Measurements from ENCODE around the gene MRPL18. TPM values are rescaled to one million over a fixed set of nuclear protein-coding genes. Genes with fewer than 3 reads are reported as not detected.

The MRPL18 gene
- total and polyA plus RNA-seq, 9 of the 15 experiments (the other 6 are each of a cell fraction or from before 2014, with no cell fraction given) = 149 to 456 (median 196) TPM

DNA sequence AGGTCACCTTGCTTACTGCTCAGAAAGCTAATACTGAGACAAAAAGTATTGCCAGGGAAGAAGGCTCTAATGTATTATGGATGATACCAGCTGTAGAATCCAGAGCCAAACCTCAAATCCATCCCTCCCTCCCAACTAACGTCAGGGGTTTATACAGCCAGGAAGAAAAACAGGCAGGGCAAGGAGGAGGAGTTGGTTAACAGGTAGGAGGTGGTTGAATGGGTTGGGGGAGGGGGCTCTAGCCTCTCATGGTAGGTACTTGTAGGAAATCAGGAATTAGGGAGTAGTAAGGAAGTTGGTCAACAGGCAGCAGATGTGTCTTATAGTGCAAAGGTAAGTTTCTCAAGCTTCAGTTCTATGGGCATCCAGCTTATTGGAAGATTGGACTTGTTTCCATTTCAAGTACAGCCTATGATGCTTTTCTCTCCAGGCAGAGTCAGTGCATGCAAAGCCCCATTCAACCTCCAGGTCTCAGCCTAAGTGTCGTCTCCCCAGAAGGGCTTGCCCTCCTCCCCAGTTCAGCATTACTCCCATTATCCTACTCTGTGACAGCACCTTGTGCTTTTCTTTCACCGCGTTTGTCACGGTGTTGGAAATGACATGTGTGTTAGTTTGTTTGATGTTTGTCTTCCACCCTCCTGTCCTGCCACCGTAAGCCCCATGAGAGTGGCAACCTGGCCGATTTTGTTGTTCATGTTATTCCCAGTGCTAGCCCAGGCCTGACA lies 47.9 kb downstream of the MRPL18 start:
- FAIRE-seq (no peak), ATAC-seq (no peak), DNase-seq (ENCODE audit: extremely low read depth in 1 of 4, low spot score in 3 of 4) (no peak)
- no peaks in the 10 kb centered on the region for H3K79me2 ChIP-seq (ENCODE audit: control insufficient read depth, insufficient read depth, low read length)
- POLR2A ChIA-PET = interaction anchor here (0.6 kb wide), 1 partner anchor 946 kb away, joined by 3 read pairs; no protein-coding TSS in a partner anchor
- intact Hi-C loops (cut with micrococcal nuclease) (no loop called here), in situ Hi-C loops (cut with MboI) (no loop called here)
- H3K9ac ChIP-seq (ENCODE audit: insufficient read depth in 1 of 2, low read depth in 2 of 2, low read length in 2 of 2) = no peak overlapping the region
- BruUV-seq (replicated peaks) = no TSS peak
- no peak overlapping the region for H3K4me2 ChIP-seq (ENCODE audit: insufficient read depth, low read length)
- no peaks in the 10 kb centered on the region for H3K36me3 ChIP-seq (ENCODE audit: control insufficient read depth, insufficient read depth, low read length)
- H3K9me1 ChIP-seq (ENCODE audit: control insufficient read depth, insufficient read depth, low read length) = no peaks in the 10 kb centered on the region
- CTCF ChIA-PET (ENCODE audit: low intra/inter-chr PET ratio) = no interaction called here
- H2AFZ ChIP-seq (ENCODE audit: low read depth, low read length) = no peak overlapping the region
- peaks cover 38 to 39% of the 10 kb centered on the region in 2 experiments for H3K27me3 ChIP-seq (ENCODE audit: control insufficient read depth in 2 of 2, insufficient read depth in 2 of 2, low read length in 2 of 2)
- H3K27ac ChIP-seq (ENCODE audit: extremely low read depth, low read depth, low read length) = no peak overlapping the region
- H3K4me3 ChIP-seq = no peak overlapping the region
- H3K4me1 ChIP-seq (replicated peaks in 1 of 2; ENCODE audit: control insufficient read depth in 2 of 2, insufficient read depth in 2 of 2, low read length in 2 of 2) = peaks cover 0 to 9% of the 10 kb centered on the region in 2 experiments; a peak in 1 of 5 replicates
- 0 out of 2 replicates have a peak, but pooled peaks cover 3% of the 10 kb centered on the region for H4K20me1 ChIP-seq (replicated peaks; ENCODE audit: control insufficient read depth, insufficient read depth, low read length)
- H3K9me3 ChIP-seq (replicated peaks; ENCODE audit: control insufficient read depth, insufficient read depth, low read depth, low read length) = no peaks in the 10 kb centered on the region
- WGBS (ENCODE audit: insufficient coverage, low coverage, missing lambda C conversion rate) = 2% methylated on average over 7 of the region's 7 CpGs
- no peak for TF ChIP-seq SMAD1 (IDR thresholded peaks at IDR 0.05; ENCODE audit: low read depth, low read length, partially characterized antibody)
- TF ChIP-seq, protein P1, sequence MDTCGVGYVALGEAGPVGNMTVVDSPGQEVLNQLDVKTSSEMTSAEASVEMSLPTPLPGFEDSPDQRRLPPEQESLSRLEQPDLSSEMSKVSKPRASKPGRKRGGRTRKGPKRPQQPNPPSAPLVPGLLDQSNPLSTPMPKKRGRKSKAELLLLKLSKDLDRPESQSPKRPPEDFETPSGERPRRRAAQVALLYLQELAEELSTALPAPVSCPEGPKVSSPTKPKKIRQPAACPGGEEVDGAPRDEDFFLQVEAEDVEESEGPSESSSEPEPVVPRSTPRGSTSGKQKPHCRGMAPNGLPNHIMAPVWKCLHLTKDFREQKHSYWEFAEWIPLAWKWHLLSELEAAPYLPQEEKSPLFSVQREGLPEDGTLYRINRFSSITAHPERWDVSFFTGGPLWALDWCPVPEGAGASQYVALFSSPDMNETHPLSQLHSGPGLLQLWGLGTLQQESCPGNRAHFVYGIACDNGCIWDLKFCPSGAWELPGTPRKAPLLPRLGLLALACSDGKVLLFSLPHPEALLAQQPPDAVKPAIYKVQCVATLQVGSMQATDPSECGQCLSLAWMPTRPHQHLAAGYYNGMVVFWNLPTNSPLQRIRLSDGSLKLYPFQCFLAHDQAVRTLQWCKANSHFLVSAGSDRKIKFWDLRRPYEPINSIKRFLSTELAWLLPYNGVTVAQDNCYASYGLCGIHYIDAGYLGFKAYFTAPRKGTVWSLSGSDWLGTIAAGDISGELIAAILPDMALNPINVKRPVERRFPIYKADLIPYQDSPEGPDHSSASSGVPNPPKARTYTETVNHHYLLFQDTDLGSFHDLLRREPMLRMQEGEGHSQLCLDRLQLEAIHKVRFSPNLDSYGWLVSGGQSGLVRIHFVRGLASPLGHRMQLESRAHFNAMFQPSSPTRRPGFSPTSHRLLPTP (IDR thresholded peaks at IDR 0.05; ENCODE audit: borderline replicate concordance, extremely low read depth, insufficient read length) = no peak
- no peak for TF ChIP-seq ZNF282 (CRISPR knock-in tag; IDR thresholded peaks at IDR 0.05)
- TF ChIP-seq SP2 (IDR thresholded peaks at IDR 0.05; ENCODE audit: extremely low read depth, low read depth, low read length, poor library complexity, severe bottlenecking) = no peak
- TF ChIP-seq, protein P2, sequence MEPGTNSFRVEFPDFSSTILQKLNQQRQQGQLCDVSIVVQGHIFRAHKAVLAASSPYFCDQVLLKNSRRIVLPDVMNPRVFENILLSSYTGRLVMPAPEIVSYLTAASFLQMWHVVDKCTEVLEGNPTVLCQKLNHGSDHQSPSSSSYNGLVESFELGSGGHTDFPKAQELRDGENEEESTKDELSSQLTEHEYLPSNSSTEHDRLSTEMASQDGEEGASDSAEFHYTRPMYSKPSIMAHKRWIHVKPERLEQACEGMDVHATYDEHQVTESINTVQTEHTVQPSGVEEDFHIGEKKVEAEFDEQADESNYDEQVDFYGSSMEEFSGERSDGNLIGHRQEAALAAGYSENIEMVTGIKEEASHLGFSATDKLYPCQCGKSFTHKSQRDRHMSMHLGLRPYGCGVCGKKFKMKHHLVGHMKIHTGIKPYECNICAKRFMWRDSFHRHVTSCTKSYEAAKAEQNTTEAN (CRISPR knock-in tag; IDR thresholded peaks at IDR 0.05) = no peak
- TF ChIP-seq, protein P3, sequence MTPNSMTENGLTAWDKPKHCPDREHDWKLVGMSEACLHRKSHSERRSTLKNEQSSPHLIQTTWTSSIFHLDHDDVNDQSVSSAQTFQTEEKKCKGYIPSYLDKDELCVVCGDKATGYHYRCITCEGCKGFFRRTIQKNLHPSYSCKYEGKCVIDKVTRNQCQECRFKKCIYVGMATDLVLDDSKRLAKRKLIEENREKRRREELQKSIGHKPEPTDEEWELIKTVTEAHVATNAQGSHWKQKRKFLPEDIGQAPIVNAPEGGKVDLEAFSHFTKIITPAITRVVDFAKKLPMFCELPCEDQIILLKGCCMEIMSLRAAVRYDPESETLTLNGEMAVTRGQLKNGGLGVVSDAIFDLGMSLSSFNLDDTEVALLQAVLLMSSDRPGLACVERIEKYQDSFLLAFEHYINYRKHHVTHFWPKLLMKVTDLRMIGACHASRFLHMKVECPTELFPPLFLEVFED (CRISPR knock-in tag; conservative IDR thresholded peaks at IDR 0.05) = no peak
- no peak for TF ChIP-seq MEF2D (tag; conservative IDR thresholded peaks at IDR 0.05; ENCODE audit: low read depth)
- TF ChIP-seq SRSF7 (optimal IDR thresholded peaks at IDR 0.05; ENCODE audit: low read depth, low read length) = no peak
- TF ChIP-seq, protein P4, sequence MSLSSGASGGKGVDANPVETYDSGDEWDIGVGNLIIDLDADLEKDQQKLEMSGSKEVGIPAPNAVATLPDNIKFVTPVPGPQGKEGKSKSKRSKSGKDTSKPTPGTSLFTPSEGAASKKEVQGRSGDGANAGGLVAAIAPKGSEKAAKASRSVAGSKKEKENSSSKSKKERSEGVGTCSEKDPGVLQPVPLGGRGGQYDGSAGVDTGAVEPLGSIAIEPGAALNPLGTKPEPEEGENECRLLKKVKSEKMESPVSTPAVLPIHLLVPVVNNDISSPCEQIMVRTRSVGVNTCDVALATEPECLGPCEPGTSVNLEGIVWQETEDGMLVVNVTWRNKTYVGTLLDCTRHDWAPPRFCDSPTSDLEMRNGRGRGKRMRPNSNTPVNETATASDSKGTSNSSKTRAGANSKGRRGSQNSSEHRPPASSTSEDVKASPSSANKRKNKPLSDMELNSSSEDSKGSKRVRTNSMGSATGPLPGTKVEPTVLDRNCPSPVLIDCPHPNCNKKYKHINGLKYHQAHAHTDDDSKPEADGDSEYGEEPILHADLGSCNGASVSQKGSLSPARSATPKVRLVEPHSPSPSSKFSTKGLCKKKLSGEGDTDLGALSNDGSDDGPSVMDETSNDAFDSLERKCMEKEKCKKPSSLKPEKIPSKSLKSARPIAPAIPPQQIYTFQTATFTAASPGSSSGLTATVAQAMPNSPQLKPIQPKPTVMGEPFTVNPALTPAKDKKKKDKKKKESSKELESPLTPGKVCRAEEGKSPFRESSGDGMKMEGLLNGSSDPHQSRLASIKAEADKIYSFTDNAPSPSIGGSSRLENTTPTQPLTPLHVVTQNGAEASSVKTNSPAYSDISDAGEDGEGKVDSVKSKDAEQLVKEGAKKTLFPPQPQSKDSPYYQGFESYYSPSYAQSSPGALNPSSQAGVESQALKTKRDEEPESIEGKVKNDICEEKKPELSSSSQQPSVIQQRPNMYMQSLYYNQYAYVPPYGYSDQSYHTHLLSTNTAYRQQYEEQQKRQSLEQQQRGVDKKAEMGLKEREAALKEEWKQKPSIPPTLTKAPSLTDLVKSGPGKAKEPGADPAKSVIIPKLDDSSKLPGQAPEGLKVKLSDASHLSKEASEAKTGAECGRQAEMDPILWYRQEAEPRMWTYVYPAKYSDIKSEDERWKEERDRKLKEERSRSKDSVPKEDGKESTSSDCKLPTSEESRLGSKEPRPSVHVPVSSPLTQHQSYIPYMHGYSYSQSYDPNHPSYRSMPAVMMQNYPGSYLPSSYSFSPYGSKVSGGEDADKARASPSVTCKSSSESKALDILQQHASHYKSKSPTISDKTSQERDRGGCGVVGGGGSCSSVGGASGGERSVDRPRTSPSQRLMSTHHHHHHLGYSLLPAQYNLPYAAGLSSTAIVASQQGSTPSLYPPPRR (CRISPR knock-in tag; IDR thresholded peaks at IDR 0.05; ENCODE audit: borderline replicate concordance) = no peak
- TF ChIP-seq ZBTB8A (IDR thresholded peaks at IDR 0.05; ENCODE audit: partially characterized antibody) = no peak

Data from K562 (cell line).